Measurements from ENCODE around the gene ANKS1A. TPM values are rescaled to one million over a fixed set of nuclear protein-coding genes. Genes with fewer than 3 reads are reported as not detected.
"Not testable (repeated sequence)": the region's sequence is repeated elsewhere in the genome, so short reads cannot be mapped to it uniquely, and the experiment has no call there.

The ANKS1A gene
- total RNA-seq, 1 donor from 2014 or later, result 17.0 TPM

DNA sequence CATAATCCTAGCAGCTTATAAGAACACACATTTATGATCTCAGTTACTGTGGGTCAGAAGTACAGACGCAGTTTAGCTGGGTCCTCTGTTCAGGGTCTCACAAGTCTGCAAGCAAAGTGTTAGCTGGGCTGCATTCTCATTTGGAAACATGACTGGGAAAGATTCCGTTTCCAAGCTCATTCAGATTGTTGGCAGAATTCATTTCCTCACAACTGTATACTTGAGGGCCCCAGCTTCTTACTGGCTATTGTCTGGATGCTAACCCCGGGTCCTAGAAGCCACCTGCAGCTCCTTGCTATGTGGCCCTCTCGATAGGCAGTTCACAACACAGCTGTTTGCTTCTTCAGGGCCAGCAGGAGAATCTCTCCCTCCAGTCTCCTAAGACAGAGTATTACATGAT is 239.0 kb downstream of the ANKS1A start:
- TF ChIP-seq EZH2 (IDR thresholded peaks at IDR 0.05) (no peak), EZH2phosphoT487 (IDR thresholded peaks at IDR 0.05) (no peak)
- TF ChIP-seq, protein P1, sequence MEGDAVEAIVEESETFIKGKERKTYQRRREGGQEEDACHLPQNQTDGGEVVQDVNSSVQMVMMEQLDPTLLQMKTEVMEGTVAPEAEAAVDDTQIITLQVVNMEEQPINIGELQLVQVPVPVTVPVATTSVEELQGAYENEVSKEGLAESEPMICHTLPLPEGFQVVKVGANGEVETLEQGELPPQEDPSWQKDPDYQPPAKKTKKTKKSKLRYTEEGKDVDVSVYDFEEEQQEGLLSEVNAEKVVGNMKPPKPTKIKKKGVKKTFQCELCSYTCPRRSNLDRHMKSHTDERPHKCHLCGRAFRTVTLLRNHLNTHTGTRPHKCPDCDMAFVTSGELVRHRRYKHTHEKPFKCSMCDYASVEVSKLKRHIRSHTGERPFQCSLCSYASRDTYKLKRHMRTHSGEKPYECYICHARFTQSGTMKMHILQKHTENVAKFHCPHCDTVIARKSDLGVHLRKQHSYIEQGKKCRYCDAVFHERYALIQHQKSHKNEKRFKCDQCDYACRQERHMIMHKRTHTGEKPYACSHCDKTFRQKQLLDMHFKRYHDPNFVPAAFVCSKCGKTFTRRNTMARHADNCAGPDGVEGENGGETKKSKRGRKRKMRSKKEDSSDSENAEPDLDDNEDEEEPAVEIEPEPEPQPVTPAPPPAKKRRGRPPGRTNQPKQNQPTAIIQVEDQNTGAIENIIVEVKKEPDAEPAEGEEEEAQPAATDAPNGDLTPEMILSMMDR (IDR thresholded peaks at IDR 0.05), result no peak
- Histone ChIP-seq H3K27me3 (no peaks in the 10 kb centered on the region), H3K36me3 (no peaks in the 10 kb centered on the region), H3K27ac (no peak overlapping the region), H4K20me1 (ENCODE audit: low read depth) (no peaks in the 10 kb centered on the region), H3K79me2 (ENCODE audit: low read depth) (no peaks in the 10 kb centered on the region), H2AFZ (replicated peaks) (no peak overlapping the region), H3K4me2 (no peak overlapping the region), H3K4me3 (no peak overlapping the region), H3K9ac (no peak overlapping the region), H3K9me3 (ENCODE audit: low read depth) (no peaks in the 10 kb centered on the region), H3F3A (ENCODE audit: low read depth) (no peaks in the 10 kb centered on the region), H3K4me1 (no peaks in the 10 kb centered on the region)
- Mint-ChIP-seq H3K36me3 (no peaks in the 10 kb centered on the region), H3K9me3 (no peaks in the 10 kb centered on the region), H3K4me3 (no peak overlapping the region), H3K27me3 (ENCODE audit: insufficient read depth, low read depth) (no peaks in the 10 kb centered on the region), H3K27ac (no peak overlapping the region), H3K4me1 (no peaks in the 10 kb centered on the region)
- no peak for DNase-seq (ENCODE audit: low spot score)

GRCh38 chr6:35128496-35128895 is 239.4 kb downstream of the ANKS1A start:
- Histone ChIP-seq H3K27ac (no peak overlapping the region), H3K79me2 (ENCODE audit: low read depth) (no peaks in the 10 kb centered on the region), H3K27me3 (no peaks in the 10 kb centered on the region), H3K36me3 (no peaks in the 10 kb centered on the region), H3K9me3 (ENCODE audit: low read depth) (no peaks in the 10 kb centered on the region), H3K4me1 (no peaks in the 10 kb centered on the region), H2AFZ (replicated peaks) (no peak overlapping the region), H3F3A (ENCODE audit: low read depth) (no peaks in the 10 kb centered on the region), H3K9ac (no peak overlapping the region), H3K4me3 (no peak overlapping the region), H3K4me2 (no peak overlapping the region), H4K20me1 (ENCODE audit: low read depth) (no peaks in the 10 kb centered on the region)
- Mint-ChIP-seq H3K4me3 (no peak overlapping the region), H3K9me3 (no peaks in the 10 kb centered on the region), H3K27me3 (ENCODE audit: insufficient read depth, low read depth) (no peaks in the 10 kb centered on the region), H3K36me3 (no peaks in the 10 kb centered on the region), H3K27ac (no peak overlapping the region), H3K4me1 (no peaks in the 10 kb centered on the region)
- TF ChIP-seq EZH2 (IDR thresholded peaks at IDR 0.05) (no peak), EZH2phosphoT487 (IDR thresholded peaks at IDR 0.05) (no peak)
- TF ChIP-seq, protein P1 (IDR thresholded peaks at IDR 0.05), result no peak
- no peak for DNase-seq (ENCODE audit: low spot score)

- Mint-ChIP-seq H3K36me3 (no peaks in the 10 kb centered on the region), H3K27me3 (ENCODE audit: insufficient read depth, low read depth) (peaks cover 2% of the 10 kb centered on the region), H3K4me3 (no peak overlapping the region), H3K4me1 (peaks cover 7% of the 10 kb centered on the region), H3K9me3 (no peaks in the 10 kb centered on the region), H3K27ac (no peak overlapping the region)
- no peaks in the 10 kb centered on the region for H4K20me1 ChIP-seq (ENCODE audit: low read depth)
- no peaks in the 10 kb centered on the region for H3K27me3 ChIP-seq
- H3F3A ChIP-seq (ENCODE audit: low read depth), result no peaks in the 10 kb centered on the region
- no peak overlapping the region for H3K9ac ChIP-seq
- H2AFZ ChIP-seq (replicated peaks), result no peak overlapping the region
- no peak overlapping the region for H3K4me2 ChIP-seq
- TF ChIP-seq EZH2 (IDR thresholded peaks at IDR 0.05), result no peak
- TF ChIP-seq, protein P1 (IDR thresholded peaks at IDR 0.05), result no peak
- no peak for TF ChIP-seq EZH2phosphoT487 (IDR thresholded peaks at IDR 0.05)
- no peak overlapping the region for H3K27ac ChIP-seq
- H3K4me1 ChIP-seq, result no peaks in the 10 kb centered on the region
- DNase-seq (ENCODE audit: low spot score), result no peak
- H3K36me3 ChIP-seq, result no peaks in the 10 kb centered on the region
- H3K9me3 ChIP-seq (ENCODE audit: low read depth), result no peaks in the 10 kb centered on the region
- no peak overlapping the region for H3K4me3 ChIP-seq
- no peaks in the 10 kb centered on the region for H3K79me2 ChIP-seq (ENCODE audit: low read depth)
Measured at GRCh38 chr6:35136185-35136584, 247.1 kb downstream of the ANKS1A start.

DNA sequence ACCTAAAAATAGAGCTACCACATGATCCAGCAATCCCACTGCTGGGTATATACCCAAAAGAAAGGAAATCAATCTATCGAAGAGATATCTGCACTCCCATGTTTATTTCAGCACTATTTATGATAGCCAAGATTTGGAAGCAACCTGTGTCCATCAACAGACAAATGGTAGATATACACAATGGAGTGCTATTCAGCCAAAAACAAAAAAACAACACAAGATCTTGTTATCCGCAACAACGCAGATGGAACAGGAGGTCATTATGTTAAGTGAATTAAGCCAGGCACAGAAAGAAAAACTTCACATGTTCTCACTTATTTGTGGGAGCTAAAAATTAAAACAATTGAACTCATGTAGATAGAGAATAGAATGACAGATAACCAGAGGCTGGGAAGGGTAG is 249.1 kb downstream of the ANKS1A start:
- peaks cover 15% of the 10 kb centered on the region for H3K4me1 Mint-ChIP-seq
- not testable (repeated sequence) for DNase-seq (ENCODE audit: low spot score); H3K27me3 ChIP-seq; H3K9ac ChIP-seq; H3K4me2 ChIP-seq; H3F3A ChIP-seq (ENCODE audit: low read depth); H3K4me3 Mint-ChIP-seq; H4K20me1 ChIP-seq (ENCODE audit: low read depth); H2AFZ ChIP-seq (replicated peaks); H3K4me1 ChIP-seq; H3K4me3 ChIP-seq; H3K36me3 Mint-ChIP-seq; H3K27me3 Mint-ChIP-seq (ENCODE audit: insufficient read depth, low read depth); H3K9me3 ChIP-seq (ENCODE audit: low read depth); H3K9me3 Mint-ChIP-seq; H3K36me3 ChIP-seq; H3K27ac Mint-ChIP-seq; H3K27ac ChIP-seq; H3K79me2 ChIP-seq (ENCODE audit: low read depth)

Data from neural progenitor cell (in vitro differentiated cells).